Type B pancreatic cell (in vitro differentiated cells): ENCODE measurements around the gene ANKDD1A. TPM values are rescaled to one million over a fixed set of nuclear protein-coding genes. Genes with fewer than 3 reads are reported as not detected.

Source experiments
- DNase-seq: peaks from one replicate; pipeline ENCODE4 v3.0.0; 2021; ENCODE audit warnings: mixed read lengths; ENCODE audit not compliant: unreplicated experiment; ENCODE audit errors: extremely low spot score
- H3K27ac Mint-ChIP-seq: 2 replicates; pipeline ENCODE4 v1.8.0; 2021; ENCODE audit warnings: mild to moderate bottlenecking, mixed read lengths
- H3K27me3 Mint-ChIP-seq: 2 replicates; pipeline ENCODE4 v1.8.0; 2021; ENCODE audit warnings: mixed read lengths
- H3K36me3 Mint-ChIP-seq: 2 replicates; pipeline ENCODE4 v1.8.0; 2021; ENCODE audit warnings: mixed read lengths
- H3K4me1 Mint-ChIP-seq: one replicate; pipeline ENCODE4 v1.8.0; 2021; ENCODE audit warnings: mixed read lengths; ENCODE audit not compliant: unreplicated experiment
- H3K4me3 Mint-ChIP-seq: 2 replicates; pipeline ENCODE4 v1.8.0; 2021; ENCODE audit warnings: mild to moderate bottlenecking, mixed read lengths
- H3K9me3 Mint-ChIP-seq: 2 replicates; pipeline ENCODE4 v1.8.0; 2021; ENCODE audit warnings: mixed read lengths
- total RNA-seq: library from RNA; stranded (reverse); gene quantifications from 2 replicates; pipeline ENCODE4 v1.2.1, GENCODE V29; 2021; ENCODE audit warnings: low replicate concordance
- TF ChIP-seq, protein P1 (sequence below): fragments of 200-600 bp; sonication (generic); conservative IDR thresholded peaks from 2 replicates; pipeline ENCODE4 v1.5.0; 2021; ENCODE audit warnings: antibody characterized with exemption, mild to moderate bottlenecking

The ANKDD1A gene
- total RNA-seq, 1 donor from 2014 or later, result 3.2 TPM

DNA sequence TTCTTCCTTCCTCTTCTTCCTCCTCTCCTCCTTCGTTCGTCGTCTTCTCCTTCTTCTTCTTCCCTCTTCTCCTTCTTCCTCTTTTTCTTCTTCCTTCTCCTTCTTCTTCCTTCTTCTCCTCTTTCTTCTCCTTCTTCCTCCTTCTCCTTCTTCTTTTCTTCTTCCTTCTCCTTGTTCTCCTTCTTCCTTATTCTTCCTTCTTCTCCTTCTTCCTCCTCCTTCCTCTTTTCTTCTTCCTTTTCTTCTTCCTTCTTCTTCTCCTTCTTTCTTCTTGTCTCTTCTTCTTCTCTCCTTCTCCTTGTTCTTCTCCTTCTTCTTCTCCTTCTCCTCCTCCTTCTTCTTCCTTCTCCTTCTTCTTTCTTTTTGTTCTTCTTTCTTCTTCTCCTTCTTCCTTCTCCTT lies 42.7 kb downstream of the ANKDD1A start:
- no peak for DNase-seq
- TF ChIP-seq, protein P1, sequence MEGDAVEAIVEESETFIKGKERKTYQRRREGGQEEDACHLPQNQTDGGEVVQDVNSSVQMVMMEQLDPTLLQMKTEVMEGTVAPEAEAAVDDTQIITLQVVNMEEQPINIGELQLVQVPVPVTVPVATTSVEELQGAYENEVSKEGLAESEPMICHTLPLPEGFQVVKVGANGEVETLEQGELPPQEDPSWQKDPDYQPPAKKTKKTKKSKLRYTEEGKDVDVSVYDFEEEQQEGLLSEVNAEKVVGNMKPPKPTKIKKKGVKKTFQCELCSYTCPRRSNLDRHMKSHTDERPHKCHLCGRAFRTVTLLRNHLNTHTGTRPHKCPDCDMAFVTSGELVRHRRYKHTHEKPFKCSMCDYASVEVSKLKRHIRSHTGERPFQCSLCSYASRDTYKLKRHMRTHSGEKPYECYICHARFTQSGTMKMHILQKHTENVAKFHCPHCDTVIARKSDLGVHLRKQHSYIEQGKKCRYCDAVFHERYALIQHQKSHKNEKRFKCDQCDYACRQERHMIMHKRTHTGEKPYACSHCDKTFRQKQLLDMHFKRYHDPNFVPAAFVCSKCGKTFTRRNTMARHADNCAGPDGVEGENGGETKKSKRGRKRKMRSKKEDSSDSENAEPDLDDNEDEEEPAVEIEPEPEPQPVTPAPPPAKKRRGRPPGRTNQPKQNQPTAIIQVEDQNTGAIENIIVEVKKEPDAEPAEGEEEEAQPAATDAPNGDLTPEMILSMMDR, result no peak
- peaks cover 25% of the 10 kb centered on the region for H3K36me3 Mint-ChIP-seq
- no peak overlapping the region for H3K4me3 Mint-ChIP-seq
- H3K4me1 Mint-ChIP-seq, result no peaks in the 10 kb centered on the region
- H3K27me3 Mint-ChIP-seq, result no peaks in the 10 kb centered on the region
- peaks cover 15% of the 10 kb centered on the region for H3K9me3 Mint-ChIP-seq
- H3K27ac Mint-ChIP-seq, result no peak overlapping the region

DNA sequence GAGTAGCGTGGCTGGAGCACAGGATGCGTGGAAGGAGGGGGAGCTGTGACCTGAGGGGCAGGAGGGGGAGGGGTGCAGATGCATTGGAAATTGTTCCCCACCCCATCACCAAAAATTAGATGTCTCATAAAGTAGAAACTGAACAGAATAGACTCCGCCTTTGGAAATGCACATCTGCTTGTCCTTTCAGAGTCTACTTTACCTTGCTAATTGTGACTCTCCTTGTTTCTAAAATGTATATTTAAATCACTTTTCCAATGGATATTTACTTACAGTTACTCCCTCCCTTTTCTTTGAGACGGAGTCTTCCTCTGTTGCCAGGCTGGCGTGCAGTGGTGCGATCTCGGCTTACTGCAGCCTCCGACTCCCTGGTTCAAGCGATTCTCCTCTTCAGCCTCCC lies 47.4 kb downstream of the ANKDD1A start:
- peaks cover 55% of the 10 kb centered on the region for H3K36me3 Mint-ChIP-seq

DNA sequence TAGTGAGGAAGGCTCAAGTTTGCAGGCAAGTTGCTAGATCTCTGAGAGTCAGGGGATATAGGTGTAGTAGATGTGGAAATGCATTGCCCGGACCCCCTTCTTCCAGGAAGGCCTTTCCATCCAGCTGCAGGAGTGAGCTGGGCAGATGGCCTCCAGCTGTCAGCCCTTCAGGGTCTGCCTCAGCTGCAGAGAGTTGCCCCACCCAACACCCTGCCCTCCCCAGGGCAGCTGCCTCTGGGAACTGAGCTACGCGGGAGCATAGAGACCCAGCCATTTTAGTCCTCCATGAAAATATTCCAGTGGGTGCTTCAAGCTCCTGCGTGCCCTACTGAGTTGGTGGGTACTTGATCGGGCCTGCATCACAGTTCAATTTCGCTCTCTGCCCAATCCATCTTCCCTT lies 48.5 kb downstream of the ANKDD1A start:
- no peaks in the 10 kb centered on the region for H3K4me1 Mint-ChIP-seq
- no peaks in the 10 kb centered on the region for H3K9me3 Mint-ChIP-seq
- H3K4me3 Mint-ChIP-seq, result no peak overlapping the region
- peaks cover 54% of the 10 kb centered on the region for H3K36me3 Mint-ChIP-seq
- no peak for DNase-seq
- no peaks in the 10 kb centered on the region for H3K27me3 Mint-ChIP-seq
- TF ChIP-seq, protein P1, result no peak
- no peak overlapping the region for H3K27ac Mint-ChIP-seq

More for the DNA sequence above, 47.4 kb downstream of the ANKDD1A start:
- Mint-ChIP-seq H3K4me1 (no peaks in the 10 kb centered on the region), H3K27me3 (no peaks in the 10 kb centered on the region), H3K27ac (no peak overlapping the region), H3K4me3 (no peak overlapping the region), H3K9me3 (peaks cover 8% of the 10 kb centered on the region)
- no peak for DNase-seq
- TF ChIP-seq, protein P1, result no peak

DNA sequence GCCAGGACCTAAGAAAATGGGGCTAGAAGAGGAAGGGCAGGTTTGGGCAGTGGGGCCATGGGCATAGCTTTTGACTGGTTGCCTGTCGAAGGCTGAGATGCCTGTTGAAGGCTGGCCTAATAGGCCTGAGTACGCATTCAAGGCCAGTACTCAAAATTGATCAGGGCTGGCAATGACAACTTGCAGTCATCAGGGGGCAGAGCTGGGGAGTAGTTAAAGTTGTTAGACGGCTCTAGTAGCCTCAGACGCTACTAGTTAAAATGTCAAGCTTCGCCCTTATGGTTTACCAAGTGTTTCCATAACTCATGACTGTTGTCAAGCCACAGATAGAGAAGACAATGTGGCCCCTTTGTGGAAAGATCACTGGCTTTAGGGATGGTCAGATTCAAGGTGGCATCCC lies 49.3 kb downstream of the ANKDD1A start:
- peaks cover 50% of the 10 kb centered on the region for H3K36me3 Mint-ChIP-seq
- no peaks in the 10 kb centered on the region for H3K27me3 Mint-ChIP-seq
- no peak for DNase-seq
- no peaks in the 10 kb centered on the region for H3K9me3 Mint-ChIP-seq
- no peaks in the 10 kb centered on the region for H3K4me1 Mint-ChIP-seq
- H3K4me3 Mint-ChIP-seq, result no peak overlapping the region
- TF ChIP-seq, protein P1, result no peak
- H3K27ac Mint-ChIP-seq, result no peak overlapping the region

DNA sequence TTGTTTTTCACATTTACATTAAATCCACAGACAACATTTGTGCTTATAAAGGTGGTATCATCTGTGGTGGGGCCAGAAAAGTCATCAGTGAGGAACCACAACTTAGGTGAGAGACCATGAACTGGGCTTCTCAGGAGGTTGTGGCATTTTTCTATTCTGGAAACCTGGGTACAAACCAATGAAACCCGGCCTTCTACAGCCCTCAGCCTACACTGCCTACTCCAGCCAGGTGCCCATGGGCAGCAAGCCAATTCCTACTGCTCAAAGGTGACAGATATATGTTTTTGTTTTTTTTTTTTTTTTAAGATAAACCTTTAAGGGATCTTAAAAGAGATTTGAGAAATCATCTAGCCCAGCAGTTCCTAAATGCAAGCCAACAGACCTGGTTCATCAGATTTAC lies 57.7 kb downstream of the ANKDD1A start:
- Mint-ChIP-seq H3K9me3 (no peaks in the 10 kb centered on the region), H3K27ac (no peak overlapping the region), H3K4me1 (no peaks in the 10 kb centered on the region), H3K4me3 (no peak overlapping the region), H3K27me3 (no peaks in the 10 kb centered on the region), H3K36me3 (peaks cover 23% of the 10 kb centered on the region)
- TF ChIP-seq, protein P1, result no peak
- DNase-seq, result no peak

DNA sequence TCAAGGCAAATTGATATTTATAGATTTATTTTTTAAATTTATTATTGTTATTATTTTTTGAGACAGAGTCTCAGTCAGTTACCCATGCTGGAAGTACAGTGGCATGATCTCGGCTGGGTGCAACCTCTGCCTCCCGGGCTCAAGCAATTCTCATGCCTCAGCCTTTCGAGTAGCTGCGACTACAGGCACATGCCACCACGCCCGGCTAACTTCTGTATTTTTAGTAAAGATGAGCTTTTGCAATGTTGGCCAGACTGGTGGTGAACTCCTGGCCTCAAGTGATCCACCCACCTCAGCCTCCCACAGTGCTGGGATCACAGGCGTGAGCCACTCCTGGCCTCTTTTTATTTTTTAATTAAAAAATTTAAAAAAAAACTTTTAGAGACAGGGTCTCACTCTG lies 59.0 kb downstream of the ANKDD1A start:
- Mint-ChIP-seq H3K4me1 (no peaks in the 10 kb centered on the region), H3K27me3 (no peaks in the 10 kb centered on the region), H3K4me3 (no peak overlapping the region), H3K36me3 (peaks cover 18% of the 10 kb centered on the region), H3K9me3 (no peaks in the 10 kb centered on the region), H3K27ac (no peak overlapping the region)
- no peak for DNase-seq
- TF ChIP-seq, protein P1, result no peak
